WERI-Rb-1 (cell line): ENCODE results near the gene AKAP6.

ENCODE experiments used
- DNase-seq: peaks from one replicate; pipeline ENCODE4 v3.0.0-alpha.2; 2020
- H3K27ac ChIP-seq: fragments of 250-450 bp; sonication (Bioruptor Pico); 2 replicates; pipeline ENCODE4 v1.5.1; 2020; ENCODE audit warnings: mild to moderate bottlenecking, moderate library complexity
- H3K27me3 ChIP-seq: fragments of 250-450 bp; sonication (Bioruptor Pico); 2 replicates; pipeline ENCODE4 v1.5.1; 2021; ENCODE audit warnings: mild to moderate bottlenecking, low read depth, moderate library complexity; ENCODE audit not compliant: insufficient read depth, severe bottlenecking
- H3K36me3 ChIP-seq: fragments of 250-450 bp; sonication (Bioruptor Pico); 2 replicates; pipeline ENCODE4 v1.5.1; 2020; ENCODE audit warnings: mild to moderate bottlenecking, moderate library complexity
- H3K4me3 ChIP-seq: 2 replicates; pipeline ENCODE4 v1.5.1; 2011; ENCODE audit warnings: low read depth, mild to moderate bottlenecking, control low read depth, low read length
- H3K9me3 ChIP-seq: fragments of 250-450 bp; sonication (Bioruptor Pico); 2 replicates; pipeline ENCODE4 v1.5.1; 2021; ENCODE audit warnings: mild to moderate bottlenecking, moderate library complexity; ENCODE audit not compliant: severe bottlenecking
- CTCF ChIP-seq: IDR thresholded peaks from 2 replicates; pipeline ENCODE4 v1.5.1; 2011; ENCODE audit warnings: low read depth, mild to moderate bottlenecking, control low read depth, inconsistent platforms, low read length

AKAP6 gene

GRCh38 chr14:32531942-32532515, 202.9 kb downstream of the AKAP6 start:
- TF ChIP-seq CTCF, result no peak
- no peaks in the 10 kb centered on the region for H3K9me3 ChIP-seq
- H3K4me3 ChIP-seq, result no peak overlapping the region
- H3K27me3 ChIP-seq, result no peaks in the 10 kb centered on the region
- H3K36me3 ChIP-seq, result no peaks in the 10 kb centered on the region
- no peak overlapping the region for H3K27ac ChIP-seq
- DNase-seq, result no peak

- no peak for DNase-seq
- no peaks in the 10 kb centered on the region for H3K27me3 ChIP-seq
- H3K9me3 ChIP-seq, result no peaks in the 10 kb centered on the region
- H3K27ac ChIP-seq, result no peak overlapping the region
- no peak for TF ChIP-seq CTCF
- H3K36me3 ChIP-seq, result no peaks in the 10 kb centered on the region
- no peak overlapping the region for H3K4me3 ChIP-seq
These were observed 205.0 kb downstream of the AKAP6 start for GRCh38 chr14:32534145-32534544.

- no peak overlapping the region for H3K27ac ChIP-seq
- no peaks in the 10 kb centered on the region for H3K9me3 ChIP-seq
- TF ChIP-seq CTCF, result no peak
- no peak overlapping the region for H3K4me3 ChIP-seq
- no peak for DNase-seq
- H3K36me3 ChIP-seq, result no peaks in the 10 kb centered on the region
- H3K27me3 ChIP-seq, result no peaks in the 10 kb centered on the region
These were observed 207.1 kb downstream of the AKAP6 start for GRCh38 chr14:32536175-32536574.

- TF ChIP-seq CTCF, result no peak
- H3K4me3 ChIP-seq, result no peak overlapping the region
- H3K27ac ChIP-seq, result no peak overlapping the region
- DNase-seq, result no peak
- no peaks in the 10 kb centered on the region for H3K27me3 ChIP-seq
- no peaks in the 10 kb centered on the region for H3K36me3 ChIP-seq
- no peaks in the 10 kb centered on the region for H3K9me3 ChIP-seq
These were observed 208.1 kb downstream of the AKAP6 start for GRCh38 chr14:32537166-32537565.

GRCh38 chr14:32542507-32542906, 213.4 kb downstream of the AKAP6 start:
- TF ChIP-seq CTCF, result no peak
- no peak for DNase-seq

GRCh38 chr14:32545095-32545494, 216.0 kb downstream of the AKAP6 start:
- Histone ChIP-seq H3K4me3 (no peak overlapping the region), H3K27me3 (no peaks in the 10 kb centered on the region), H3K36me3 (no peaks in the 10 kb centered on the region), H3K27ac (no peak overlapping the region), H3K9me3 (no peaks in the 10 kb centered on the region)
- no peak for DNase-seq
- TF ChIP-seq CTCF, result no peak

More at GRCh38 chr14:32542507-32542906, 213.4 kb downstream of the AKAP6 start:
- Histone ChIP-seq H3K9me3 (no peaks in the 10 kb centered on the region), H3K36me3 (no peaks in the 10 kb centered on the region), H3K4me3 (no peak overlapping the region), H3K27me3 (no peaks in the 10 kb centered on the region), H3K27ac (no peak overlapping the region)
